H54 (cell line): ENCODE measurements around the gene PASD1.
"Not testable (repeated sequence)": the region's sequence is repeated elsewhere in the genome, so short reads cannot be mapped to it uniquely, and the experiment has no call there.

Experiments used
- DNase-seq: peaks from one replicate; pipeline ENCODE4 v3.0.0; 2011; ENCODE audit warnings: low spot score, mixed read lengths; ENCODE audit not compliant: insufficient read length
- FAIRE-seq: peaks from 3 replicates; lab custom pipeline; 2011; peaks lifted over from hg19 to GRCh38; lab: Jason Lieb, UNC
- POLR2A ChIP-seq: IDR thresholded peaks from 2 replicates; pipeline ENCODE4 v1.6.1; 2011; ENCODE audit warnings: low read depth, mild to moderate bottlenecking, low read length

PASD1 gene

GRCh38 chrX:151564035-151564434 lies 560 bp downstream of the PASD1 start:
- no peak for FAIRE-seq
- no peak for TF ChIP-seq POLR2A
- no peak for DNase-seq

GRCh38 chrX:151566872-151567271 lies 3.4 kb downstream of the PASD1 start:
- DNase-seq, FAIRE-seq: not testable (repeated sequence)

- FAIRE-seq: no peak
- DNase-seq: no peak
- no peak for TF ChIP-seq POLR2A
Measured at GRCh38 chrX:151570561-151570960, 7.1 kb downstream of the PASD1 start.

DNA sequence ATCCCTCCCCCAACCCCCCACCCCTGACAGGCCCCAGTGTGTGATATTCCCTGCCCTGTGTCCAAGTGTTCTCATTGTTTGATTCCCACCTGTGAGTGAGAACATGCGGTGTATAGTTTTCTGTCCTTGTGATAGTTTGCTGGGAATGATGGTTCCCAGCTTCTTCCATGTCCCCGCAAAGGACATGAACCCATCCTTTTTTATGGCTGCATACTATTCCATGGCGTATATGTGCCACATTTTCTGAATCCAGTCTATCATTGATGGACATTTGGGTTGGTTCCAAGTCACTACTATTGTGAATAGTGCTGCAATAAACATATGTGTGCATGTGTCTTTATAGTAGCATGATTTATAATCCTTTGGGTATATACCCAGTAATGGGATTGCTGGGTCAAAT lies 29.9 kb downstream of the PASD1 start:
- not testable (repeated sequence) for FAIRE-seq, DNase-seq

DNA sequence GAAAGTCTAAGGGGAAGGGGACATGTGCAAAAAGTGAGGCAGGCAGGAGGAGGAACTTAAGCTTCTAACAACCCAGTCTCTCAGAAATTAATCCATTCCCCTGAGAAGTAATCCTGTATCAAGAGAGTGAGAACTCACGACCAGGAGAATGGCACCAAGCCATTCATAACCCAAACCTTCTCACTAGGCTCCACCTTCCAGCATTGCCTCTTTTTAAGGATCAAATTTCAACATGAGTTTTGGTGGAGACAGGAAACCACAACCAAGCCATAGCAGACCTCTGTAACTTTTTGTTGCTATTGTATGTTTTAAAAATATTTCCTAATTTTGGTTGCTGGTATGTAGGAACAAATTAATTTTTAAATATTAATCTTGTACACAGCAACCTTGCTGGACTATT lies 32.8 kb downstream of the PASD1 start:
- FAIRE-seq (no peak), DNase-seq (no peak)
- no peak for TF ChIP-seq POLR2A

DNA sequence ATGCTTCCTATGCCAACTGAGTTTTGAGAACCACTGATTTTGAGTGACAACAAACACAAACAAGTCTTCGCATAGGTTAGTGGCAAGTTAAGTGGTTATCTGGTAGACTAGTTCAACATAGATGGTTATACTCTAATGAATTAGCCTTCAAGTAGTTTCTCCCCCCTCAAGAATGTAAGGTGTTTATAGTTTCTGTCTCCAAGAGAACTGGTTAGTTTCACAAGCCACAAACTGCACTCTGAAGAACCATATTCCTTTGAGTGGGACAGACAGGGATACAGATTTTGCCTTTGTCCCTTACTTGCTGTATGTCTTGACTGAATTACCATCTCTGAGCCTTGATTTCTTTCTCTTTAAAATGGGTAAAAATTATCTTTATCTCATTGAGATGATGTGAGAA lies 41.5 kb downstream of the PASD1 start:
- DNase-seq: no peak
- TF ChIP-seq POLR2A: no peak
- FAIRE-seq: no peak

- FAIRE-seq (no peak), DNase-seq (no peak)
- TF ChIP-seq POLR2A: no peak
Measured at GRCh38 chrX:151609222-151609621, 45.7 kb downstream of the PASD1 start.

- no peak for TF ChIP-seq POLR2A
- DNase-seq (no peak), FAIRE-seq (no peak)
Measured at GRCh38 chrX:151621422-151621821, 57.9 kb downstream of the PASD1 start.

GRCh38 chrX:151624677-151625076 lies 61.2 kb downstream of the PASD1 start:
- FAIRE-seq (no peak), DNase-seq (no peak)
- TF ChIP-seq POLR2A: no peak

GRCh38 chrX:151631822-151632221 lies 68.3 kb downstream of the PASD1 start:
- FAIRE-seq (no peak), DNase-seq (no peak)
- no peak for TF ChIP-seq POLR2A

GRCh38 chrX:151633157-151633556 lies 69.7 kb downstream of the PASD1 start:
- DNase-seq (no peak), FAIRE-seq (no peak)
- TF ChIP-seq POLR2A: no peak

DNA sequence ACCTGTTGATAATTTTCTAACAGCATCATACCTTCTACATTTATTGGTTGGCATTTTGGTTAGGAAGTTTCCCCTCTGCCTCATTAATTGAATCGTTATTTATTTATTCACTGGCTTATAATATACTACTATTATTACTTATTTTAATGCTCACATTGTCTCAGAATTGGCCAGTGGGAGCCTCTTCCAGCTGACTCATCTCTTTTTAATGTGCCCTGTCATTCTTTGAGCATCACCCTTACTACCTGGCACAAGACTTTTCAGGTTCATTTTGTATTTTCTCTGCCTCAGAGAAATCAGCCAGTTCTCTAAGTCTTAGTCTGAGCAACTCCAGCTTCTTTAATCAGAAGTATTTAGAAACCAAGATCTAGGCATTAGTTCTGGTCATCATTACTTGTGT lies 71.5 kb downstream of the PASD1 start:
- no peak for TF ChIP-seq POLR2A
- DNase-seq: no peak
- FAIRE-seq: no peak

- no peak for FAIRE-seq
- TF ChIP-seq POLR2A: no peak
- no peak for DNase-seq
Measured at GRCh38 chrX:151641564-151641963, 78.1 kb downstream of the PASD1 start.

DNA sequence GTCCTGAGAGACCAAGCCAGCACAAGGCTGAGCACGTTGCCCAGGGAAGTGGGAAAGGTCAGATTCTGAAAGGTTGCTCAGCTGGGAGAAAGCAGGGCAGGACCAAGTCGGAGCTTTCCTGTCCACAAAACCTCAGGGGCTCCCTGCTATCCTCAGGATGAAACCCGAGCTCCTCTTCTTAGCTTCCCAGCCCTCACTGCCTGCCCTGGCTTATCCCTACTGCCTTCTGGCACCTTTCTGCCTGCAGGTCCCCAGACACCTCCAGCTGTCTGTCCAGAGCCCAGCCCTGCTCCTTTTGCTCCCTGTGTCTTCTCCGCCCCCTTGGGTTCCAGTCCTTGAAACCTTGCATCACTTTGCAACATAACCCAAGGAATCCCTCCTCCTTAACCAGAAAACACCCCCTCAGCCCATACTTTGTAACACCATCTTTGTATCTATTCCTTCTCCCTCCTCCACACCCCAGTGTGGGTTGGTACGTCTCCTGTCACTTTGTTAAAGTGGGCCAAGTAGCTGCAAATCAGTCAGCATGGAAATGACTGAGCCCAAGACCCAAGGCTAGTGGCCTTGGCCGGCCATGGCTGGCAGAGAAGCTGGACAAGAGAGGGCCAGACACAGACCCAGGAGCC lies 111.8 kb downstream of the PASD1 start:
- TF ChIP-seq POLR2A: no peak
- no peak for DNase-seq
- FAIRE-seq: no peak

- FAIRE-seq (no peak), DNase-seq (no peak)
- no peak for TF ChIP-seq POLR2A
Measured at GRCh38 chrX:151676196-151676595, 112.7 kb downstream of the PASD1 start.
